Measurements from ENCODE around the gene HRH1. TPM values are rescaled to one million over a fixed set of nuclear protein-coding genes. Genes with fewer than 3 reads are reported as not detected.

Gene HRH1
- total and polyA plus RNA-seq, 2 donors (not counting 1 experiment from before 2014, with no cell fraction given), result not detected

GRCh38 chr3:11246663-11246970, 92.3 kb downstream of the HRH1 start:
- intact Hi-C loops (cut with micrococcal nuclease), result no loop called here
- TF ChIP-seq EZH2 (IDR thresholded peaks at IDR 0.05; ENCODE audit: borderline replicate concordance, insufficient read depth, low read depth, low read length, poor library complexity, severe bottlenecking) (no peak), CTCF (IDR thresholded peaks at IDR 0.05) (no peak)
- Histone ChIP-seq H3K79me2 (ENCODE audit: control insufficient read depth, insufficient read depth, low read length) (no peaks in the 10 kb centered on the region), H3K9me3 (ENCODE audit: control extremely low read depth in 1 of 3, control insufficient read depth in 2 of 3, insufficient read depth in 1 of 3, low read length in 2 of 3) (no peaks in the 10 kb centered on the region), H3K9ac (ENCODE audit: low read length) (no peak overlapping the region), H3K4me3 (ENCODE audit: control extremely low read depth in 1 of 5, extremely low read depth in 1 of 5, insufficient read depth in 1 of 5, low read depth in 2 of 5, low read length in 4 of 5) (no peak overlapping the region), H3K27me3 (replicated peaks in 1 of 4; ENCODE audit: control extremely low read depth in 1 of 4, control insufficient read depth in 3 of 4, insufficient read depth in 4 of 4, low read length in 3 of 4) (peaks cover 0 to 3% (median 0%) of the 10 kb centered on the region in 4 experiments), H3K4me2 (replicated peaks; ENCODE audit: low read depth, low read length, poor library complexity, severe bottlenecking) (no peak overlapping the region), H4K20me1 (ENCODE audit: control insufficient read depth, insufficient read depth, low read length, poor library complexity, severe bottlenecking) (no peaks in the 10 kb centered on the region), H3K36me3 (replicated peaks in 1 of 2; ENCODE audit: control extremely low read depth in 1 of 2, control insufficient read depth in 1 of 2, extremely low read depth in 1 of 2, insufficient read depth in 2 of 2, low read length in 1 of 2) (no peaks in the 10 kb centered on the region), H3K4me1 (ENCODE audit: control insufficient read depth in 2 of 2, insufficient read depth in 2 of 2, low read length in 2 of 2) (no peaks in the 10 kb centered on the region), H2AFZ (ENCODE audit: insufficient read depth, low read depth, low read length, poor library complexity, severe bottlenecking) (no peak overlapping the region), H3K27ac (ENCODE audit: low read length in 2 of 2) (no peak overlapping the region)
- no peaks in the 10 kb centered on the region for H3K9me3 Mint-ChIP-seq (ENCODE audit: insufficient read depth)
- no CpG with 5 or more reads among the region's 2 CpGs for WGBS (ENCODE audit: insufficient coverage)
- no peak overlapping the region for H3K4me3 Mint-ChIP-seq
- H3K4me1 Mint-ChIP-seq, result no peaks in the 10 kb centered on the region
- POLR2A ChIA-PET, result no interaction called here
- CTCF ChIA-PET, result interaction anchor here (1.4 kb wide), 1 partner anchor 89 kb away, joined by 5 read pairs; no protein-coding TSS in a partner anchor
- ATAC-seq (ENCODE audit: low read depth) (no peak), DNase-seq (no peak)
- H3K27me3 Mint-ChIP-seq, result no peaks in the 10 kb centered on the region
- no peak overlapping the region for H3K27ac Mint-ChIP-seq

GRCh38 chr3:11247362-11247761, 93.1 kb downstream of the HRH1 start:
- no peaks in the 10 kb centered on the region for H3K79me2 ChIP-seq (ENCODE audit: control insufficient read depth, insufficient read depth, low read length)
- 59% methylated on average over 6 of the region's 8 CpGs for WGBS (ENCODE audit: insufficient coverage)
- no peak overlapping the region for H2AFZ ChIP-seq (ENCODE audit: insufficient read depth, low read depth, low read length, poor library complexity, severe bottlenecking)
- H3K4me1 Mint-ChIP-seq, result no peaks in the 10 kb centered on the region
- no peaks in the 10 kb centered on the region for H3K27me3 Mint-ChIP-seq
- H3K4me2 ChIP-seq (replicated peaks; ENCODE audit: low read depth, low read length, poor library complexity, severe bottlenecking), result no peak overlapping the region
- TF ChIP-seq EZH2 (IDR thresholded peaks at IDR 0.05; ENCODE audit: borderline replicate concordance, insufficient read depth, low read depth, low read length, poor library complexity, severe bottlenecking) (no peak), CTCF (IDR thresholded peaks at IDR 0.05) (no peak)
- DNase-seq, result no peak
- H3K9me3 Mint-ChIP-seq (ENCODE audit: insufficient read depth), result no peaks in the 10 kb centered on the region
- no peak for ATAC-seq (ENCODE audit: low read depth)
- ChIA-PET CTCF (interaction anchor here (1.0 to 2.3 kb wide), 5 partner anchors 10 to 89 kb away, joined by 3 to 13 read pairs (median 4); no protein-coding TSS in a partner anchor), POLR2A (no interaction called here)
- no peak overlapping the region for H3K9ac ChIP-seq (ENCODE audit: low read length)
- H3K4me3 ChIP-seq (ENCODE audit: control extremely low read depth in 1 of 5, extremely low read depth in 1 of 5, insufficient read depth in 1 of 5, low read depth in 2 of 5, low read length in 4 of 5), result no peak overlapping the region
- H3K9me3 ChIP-seq (ENCODE audit: control extremely low read depth in 1 of 3, control insufficient read depth in 2 of 3, insufficient read depth in 1 of 3, low read length in 2 of 3), result no peaks in the 10 kb centered on the region
- H3K36me3 ChIP-seq (replicated peaks in 1 of 2; ENCODE audit: control extremely low read depth in 1 of 2, control insufficient read depth in 1 of 2, extremely low read depth in 1 of 2, insufficient read depth in 2 of 2, low read length in 1 of 2), result no peaks in the 10 kb centered on the region
- no peak overlapping the region for H3K4me3 Mint-ChIP-seq
- intact Hi-C loops (cut with micrococcal nuclease), result no loop called here
- H3K27me3 ChIP-seq (replicated peaks in 1 of 4; ENCODE audit: control extremely low read depth in 1 of 4, control insufficient read depth in 3 of 4, insufficient read depth in 4 of 4, low read length in 3 of 4), result peaks cover 0 to 3% (median under 1%) of the 10 kb centered on the region in 4 experiments
- no peak overlapping the region for H3K27ac Mint-ChIP-seq
- no peak overlapping the region for H3K27ac ChIP-seq (ENCODE audit: low read length in 2 of 2)
- H3K4me1 ChIP-seq (ENCODE audit: control insufficient read depth in 2 of 2, insufficient read depth in 2 of 2, low read length in 2 of 2), result no peaks in the 10 kb centered on the region
- H4K20me1 ChIP-seq (ENCODE audit: control insufficient read depth, insufficient read depth, low read length, poor library complexity, severe bottlenecking), result no peaks in the 10 kb centered on the region
